Measurements from ENCODE around the gene CPXM2.

The CPXM2 gene

GRCh38 chr10:123897146-123897545 lies 5.5 kb upstream of the CPXM2 start:
- ChIA-PET POLR2A (ENCODE audit: low non-redundant PET) (no interaction called here), CTCF (interaction anchor here (0.7 to 1.0 kb wide), 2 partner anchors 9 to 65 kb away, joined by 3 read pairs; no protein-coding TSS in a partner anchor)
- H3K27ac ChIP-seq = no peak overlapping the region
- no peak for TF ChIP-seq CTCF (conservative IDR thresholded peaks at IDR 0.05; ENCODE audit: low read depth)
- no peak for DNase-seq (ENCODE audit: low spot score)

DNA sequence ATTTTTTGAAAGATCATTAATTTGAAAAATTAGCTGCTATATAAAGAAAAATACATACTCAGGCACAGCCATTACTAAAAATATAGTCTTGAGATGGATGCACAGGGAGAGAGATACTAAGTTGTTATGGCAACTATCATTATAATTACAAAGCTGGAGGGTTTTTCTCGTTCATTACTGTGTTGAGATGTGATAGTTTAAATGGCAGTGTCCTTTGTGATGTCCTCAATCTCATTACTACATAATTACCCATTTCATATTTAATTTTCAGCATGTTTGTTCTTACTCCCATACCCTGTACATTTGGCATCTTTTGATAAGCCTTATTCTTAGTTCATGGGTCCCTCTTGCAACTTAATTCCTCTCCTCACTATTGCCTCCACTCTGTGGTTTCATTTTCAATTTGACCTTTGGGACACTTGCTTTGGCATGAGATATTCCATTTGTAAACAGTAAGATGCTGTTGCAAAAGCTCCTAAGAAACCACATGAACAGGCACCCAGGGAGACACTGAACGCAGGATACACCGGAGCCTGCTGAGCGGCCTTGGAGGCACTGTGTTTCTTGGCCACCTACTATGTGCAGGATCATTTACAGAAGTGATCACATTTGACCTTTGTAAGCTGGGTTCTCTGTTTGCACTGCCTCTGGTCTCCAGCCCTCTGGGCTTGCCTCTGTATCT lies 4.8 kb upstream of the CPXM2 start:
- CTCF ChIA-PET = interaction anchor here (0.7 to 1.0 kb wide), 2 partner anchors 9 to 313 kb away, joined by 3 read pairs; no protein-coding TSS in a partner anchor
- TF ChIP-seq CTCF (conservative IDR thresholded peaks at IDR 0.05; ENCODE audit: low read depth) = no peak
- POLR2A ChIA-PET (ENCODE audit: low non-redundant PET) = no interaction called here
- no peak for DNase-seq (ENCODE audit: low spot score)
- H3K27ac ChIP-seq = no peak overlapping the region

DNA sequence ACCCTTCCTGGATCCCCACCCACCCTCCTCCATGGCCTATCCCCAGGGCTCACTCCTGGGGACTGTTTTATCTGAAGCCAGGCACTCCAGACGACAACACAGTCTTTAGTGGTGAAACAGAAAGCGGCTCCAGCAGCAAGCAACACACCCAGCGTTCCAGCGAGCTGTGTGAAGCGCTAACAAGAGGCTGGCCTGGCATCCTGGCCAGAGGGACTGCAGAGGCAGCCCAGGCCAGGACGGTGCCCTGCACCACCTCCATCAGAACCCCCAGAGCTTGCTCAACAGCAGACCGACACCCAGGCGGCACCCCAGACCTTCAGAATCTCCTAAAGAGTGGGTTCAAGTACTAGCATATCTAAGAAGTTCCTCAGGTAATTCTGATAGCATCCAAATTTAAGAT lies 2.0 kb upstream of the CPXM2 start:
- ChIA-PET POLR2A (ENCODE audit: low non-redundant PET) (no interaction called here), CTCF (no interaction called here)
- no peak for DNase-seq (ENCODE audit: low spot score)
- H3K27ac ChIP-seq = no peak overlapping the region
- TF ChIP-seq CTCF (conservative IDR thresholded peaks at IDR 0.05; ENCODE audit: low read depth) = no peak

DNA sequence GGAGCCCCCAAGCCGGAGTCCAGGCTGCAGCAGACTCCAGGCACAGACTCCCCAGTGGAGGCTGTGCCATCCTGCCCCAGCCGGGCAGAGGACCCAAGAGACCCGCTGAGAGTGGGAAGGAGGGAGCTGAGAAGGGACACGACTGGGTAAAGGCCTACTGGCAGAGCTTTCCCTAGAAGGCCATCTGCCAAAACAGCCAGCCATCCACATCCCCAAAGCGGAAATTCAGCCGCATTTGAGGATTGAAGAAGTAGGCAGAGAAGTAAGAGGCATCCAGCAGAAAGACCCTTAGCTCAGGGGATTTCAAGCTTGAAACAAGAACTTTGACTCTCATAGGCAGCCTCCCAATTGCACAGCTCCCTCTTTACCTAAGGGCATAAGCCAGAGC lies 857 bp downstream of the CPXM2 start:
- no peak overlapping the region for H3K27ac ChIP-seq
- CTCF ChIA-PET = interaction anchor here (0.7 kb wide), 1 partner anchor 53 kb away, joined by 5 read pairs; no protein-coding TSS in a partner anchor
- DNase-seq (ENCODE audit: low spot score) = no peak
- TF ChIP-seq CTCF (conservative IDR thresholded peaks at IDR 0.05; ENCODE audit: low read depth) = no peak
- POLR2A ChIA-PET (ENCODE audit: low non-redundant PET) = no interaction called here

GRCh38 chr10:123890226-123890625 lies 1.4 kb downstream of the CPXM2 start:
- ChIA-PET CTCF (no interaction called here), POLR2A (ENCODE audit: low non-redundant PET) (no interaction called here)
- no peak overlapping the region for H3K27ac ChIP-seq
- no peak for TF ChIP-seq CTCF (conservative IDR thresholded peaks at IDR 0.05; ENCODE audit: low read depth)
- DNase-seq (ENCODE audit: low spot score) = no peak

DNA sequence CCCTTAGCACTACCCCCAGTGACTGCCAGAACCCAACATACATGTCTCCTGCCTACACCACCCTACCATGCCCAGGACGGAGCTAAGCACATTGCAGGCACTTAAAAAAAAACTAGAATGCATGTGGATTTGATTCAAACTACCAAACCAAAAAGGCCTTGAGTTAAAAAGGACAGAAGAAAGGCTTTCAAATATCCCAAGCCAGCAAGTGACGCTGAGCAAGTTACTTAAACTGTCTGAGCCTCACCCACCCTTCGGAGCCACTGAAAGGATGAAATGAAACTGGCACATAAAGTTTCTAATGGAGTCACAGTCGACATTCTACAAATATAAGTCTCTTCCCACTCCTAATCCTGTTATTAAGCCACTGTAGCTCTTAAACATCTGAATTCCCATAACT lies 1.8 kb downstream of the CPXM2 start:
- no peak for DNase-seq (ENCODE audit: low spot score)
- TF ChIP-seq CTCF (conservative IDR thresholded peaks at IDR 0.05; ENCODE audit: low read depth) = no peak
- no peak overlapping the region for H3K27ac ChIP-seq
- ChIA-PET CTCF (interaction anchor here (1.2 kb wide), 1 partner anchor 25 kb away, joined by 3 read pairs; no protein-coding TSS in a partner anchor), POLR2A (ENCODE audit: low non-redundant PET) (no interaction called here)

Measured in RWPE1 (cell line).